OCI-LY1 (cell line): ENCODE measurements around the gene TMCC1.

ENCODE experiments used
- H2AFZ ChIP-seq: fragments of 200-600 bp; sonication (generic), shearing (Covaris generic); 2 replicates; pipeline ENCODE4 v1.6.0; 2014; ENCODE audit warnings: antibody characterized with exemption, mild to moderate bottlenecking, low read length
- H3F3A ChIP-seq: fragments of 200-600 bp; sonication (generic), shearing (Covaris generic); 2 replicates; pipeline ENCODE4 v1.6.0; 2014; ENCODE audit warnings: mild to moderate bottlenecking, antibody characterized with exemption, low read length, moderate library complexity; ENCODE audit not compliant: insufficient read depth
- H3K27ac ChIP-seq: fragments of 200-600 bp; sonication (generic); 2 replicates; pipeline ENCODE4 v1.5.1; 2014; ENCODE audit warnings: low read length, mixed run types, mild to moderate bottlenecking, low read depth; ENCODE audit not compliant: poor library complexity, severe bottlenecking
- H3K27me3 ChIP-seq: fragments of 200-600 bp; sonication (generic); 2 replicates; pipeline ENCODE4 v1.6.0; 2014; ENCODE audit warnings: antibody characterized with exemption, mild to moderate bottlenecking, low read length, moderate library complexity; ENCODE audit not compliant: insufficient read depth
- H3K36me3 ChIP-seq: fragments of 200-600 bp; sonication (generic); 2 replicates; pipeline ENCODE4 v1.6.1; 2014; ENCODE audit warnings: mild to moderate bottlenecking, antibody characterized with exemption, low read length, moderate library complexity, mixed read lengths; ENCODE audit not compliant: insufficient read depth
- H3K4me1 ChIP-seq: fragments of 200-600 bp; sonication (generic); 2 replicates; pipeline ENCODE4 v1.5.1; 2014; ENCODE audit warnings: mild to moderate bottlenecking, low read length, moderate library complexity; ENCODE audit not compliant: insufficient read depth, severe bottlenecking
- H3K4me2 ChIP-seq: fragments of 200-600 bp; sonication (generic), shearing (Covaris generic); 2 replicates; pipeline ENCODE4 v1.6.1; 2014; ENCODE audit warnings: low read length
- H3K4me3 ChIP-seq: fragments of 200-600 bp; sonication (generic); 2 replicates; pipeline ENCODE4 v1.5.1; 2014; ENCODE audit warnings: low read length, low read depth, mild to moderate bottlenecking, mixed read lengths; ENCODE audit not compliant: poor library complexity, severe bottlenecking
- H3K79me2 ChIP-seq: fragments of 200-600 bp; shearing (Covaris generic); 2 replicates; pipeline ENCODE4 v1.6.1; 2016; ENCODE audit warnings: mixed run types, low read length, mixed read lengths; ENCODE audit not compliant: insufficient read depth
- H3K9ac ChIP-seq: fragments of 200-600 bp; sonication (generic), shearing (Covaris generic); 2 replicates; pipeline ENCODE4 v1.6.1; 2014; ENCODE audit warnings: mild to moderate bottlenecking, low read length, mixed read lengths
- H3K9me2 ChIP-seq: fragments of 200-600 bp; sonication (generic), shearing (Covaris generic); 2 replicates; pipeline ENCODE4 v1.6.1; 2014; ENCODE audit warnings: low read depth, mild to moderate bottlenecking, low read length, mixed read lengths
- H3K9me3 ChIP-seq: fragments of 200-600 bp; shearing (Covaris generic); 2 replicates; pipeline ENCODE4 v1.6.1; 2014; ENCODE audit warnings: low read length, mixed read lengths
- H4K20me1 ChIP-seq: fragments of 200-600 bp; sonication (generic), shearing (Covaris generic); 2 replicates; pipeline ENCODE4 v1.6.0; 2016; ENCODE audit warnings: mild to moderate bottlenecking, low read length; ENCODE audit not compliant: insufficient read depth
- EZH2 ChIP-seq: fragments of 200-600 bp; sonication (generic), shearing (Covaris generic); IDR thresholded peaks from 2 replicates; pipeline ENCODE4 v1.8.0; 2017; ENCODE audit warnings: borderline replicate concordance, mixed run types, mild to moderate bottlenecking, antibody characterized with exemption, low read length, moderate library complexity, mixed read lengths
- TF ChIP-seq, protein P1 (sequence below): fragments of 200-600 bp; sonication (generic), shearing (Covaris generic); IDR thresholded peaks from 2 replicates; pipeline ENCODE4 v1.5.1; 2017; ENCODE audit warnings: mild to moderate bottlenecking, antibody characterized with exemption, low read length, moderate library complexity, mixed read lengths

TMCC1 gene

DNA sequence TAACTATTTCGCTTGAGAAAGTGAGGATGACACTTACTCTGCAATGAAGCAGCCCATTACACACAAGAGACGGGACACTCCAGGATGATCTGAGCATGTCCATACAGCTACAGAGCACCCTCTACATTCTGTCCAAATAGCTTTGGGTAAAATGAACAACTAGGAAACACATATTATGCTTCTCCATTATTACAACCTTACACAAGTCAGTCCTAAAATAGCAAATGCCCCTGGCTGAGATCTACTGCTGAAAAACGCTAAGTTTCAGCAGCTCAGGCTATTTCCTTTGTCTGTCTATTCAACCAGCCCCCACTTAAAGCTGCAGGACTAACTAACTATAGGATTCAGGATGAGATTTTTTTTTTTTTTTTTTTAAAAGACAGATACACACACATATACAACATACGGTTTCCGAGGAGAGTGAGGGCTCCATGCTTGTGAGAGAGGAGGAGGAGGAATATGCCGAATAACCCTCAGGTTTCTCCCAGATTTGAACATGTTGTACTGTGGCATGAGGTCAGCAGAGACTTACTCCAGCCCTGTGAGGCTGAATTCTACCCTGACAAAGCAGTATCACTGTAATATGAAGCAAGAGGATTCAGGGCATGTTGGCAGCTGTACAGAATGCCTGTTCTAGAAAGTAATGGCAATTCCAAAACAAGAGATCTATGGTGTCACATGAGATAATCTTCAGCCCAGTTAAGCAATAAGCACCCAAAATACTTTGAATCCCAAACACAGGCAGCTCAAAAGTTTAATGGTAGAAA, 169.8 kb downstream of the TMCC1 start:
- Histone ChIP-seq H3K79me2 (no peaks in the 10 kb centered on the region), H2AFZ (no peak overlapping the region), H3K9ac (no peak overlapping the region), H3K4me2 (no peak overlapping the region), H3K9me3 (no peaks in the 10 kb centered on the region; the same call in 1 of the 2 replicates), H3F3A (no peaks in the 10 kb centered on the region), H3K36me3 (no peaks in the 10 kb centered on the region), H3K4me3 (no peak overlapping the region), H3K27me3 (no peaks in the 10 kb centered on the region), H4K20me1 (no peaks in the 10 kb centered on the region), H3K4me1 (no peaks in the 10 kb centered on the region), H3K9me2 (no peaks in the 10 kb centered on the region), H3K27ac (no peak overlapping the region)
- no peak for TF ChIP-seq EZH2

DNA sequence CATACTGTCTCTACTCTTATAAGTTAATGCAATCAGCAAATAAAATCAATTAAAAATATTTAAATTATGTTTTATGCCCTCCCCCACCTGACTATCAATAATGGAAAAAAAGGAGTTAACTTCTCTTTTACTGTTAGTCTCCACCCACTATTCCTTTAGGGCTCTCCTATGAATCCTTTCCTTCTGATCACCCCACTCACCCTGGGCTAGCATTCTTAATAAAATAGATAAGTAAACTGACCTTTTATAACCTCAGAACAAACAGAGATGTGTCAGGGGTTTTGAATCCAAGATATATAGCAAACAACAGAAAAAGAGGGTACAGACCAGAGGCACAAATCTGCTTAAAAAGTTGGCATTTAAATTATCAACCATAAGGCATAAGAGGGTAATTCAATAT, 171.0 kb downstream of the TMCC1 start:
- Histone ChIP-seq H3K9me2 (no peaks in the 10 kb centered on the region), H3K9ac (no peak overlapping the region), H3F3A (no peaks in the 10 kb centered on the region), H3K36me3 (no peaks in the 10 kb centered on the region), H3K9me3 (no peaks in the 10 kb centered on the region), H3K27ac (no peak overlapping the region), H3K4me3 (no peak overlapping the region), H4K20me1 (no peaks in the 10 kb centered on the region), H3K79me2 (no peaks in the 10 kb centered on the region), H3K27me3 (no peaks in the 10 kb centered on the region), H3K4me1 (no peaks in the 10 kb centered on the region), H3K4me2 (no peak overlapping the region), H2AFZ (no peak overlapping the region)
- TF ChIP-seq EZH2 = no peak
- TF ChIP-seq, protein P1, sequence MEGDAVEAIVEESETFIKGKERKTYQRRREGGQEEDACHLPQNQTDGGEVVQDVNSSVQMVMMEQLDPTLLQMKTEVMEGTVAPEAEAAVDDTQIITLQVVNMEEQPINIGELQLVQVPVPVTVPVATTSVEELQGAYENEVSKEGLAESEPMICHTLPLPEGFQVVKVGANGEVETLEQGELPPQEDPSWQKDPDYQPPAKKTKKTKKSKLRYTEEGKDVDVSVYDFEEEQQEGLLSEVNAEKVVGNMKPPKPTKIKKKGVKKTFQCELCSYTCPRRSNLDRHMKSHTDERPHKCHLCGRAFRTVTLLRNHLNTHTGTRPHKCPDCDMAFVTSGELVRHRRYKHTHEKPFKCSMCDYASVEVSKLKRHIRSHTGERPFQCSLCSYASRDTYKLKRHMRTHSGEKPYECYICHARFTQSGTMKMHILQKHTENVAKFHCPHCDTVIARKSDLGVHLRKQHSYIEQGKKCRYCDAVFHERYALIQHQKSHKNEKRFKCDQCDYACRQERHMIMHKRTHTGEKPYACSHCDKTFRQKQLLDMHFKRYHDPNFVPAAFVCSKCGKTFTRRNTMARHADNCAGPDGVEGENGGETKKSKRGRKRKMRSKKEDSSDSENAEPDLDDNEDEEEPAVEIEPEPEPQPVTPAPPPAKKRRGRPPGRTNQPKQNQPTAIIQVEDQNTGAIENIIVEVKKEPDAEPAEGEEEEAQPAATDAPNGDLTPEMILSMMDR = no peak

DNA sequence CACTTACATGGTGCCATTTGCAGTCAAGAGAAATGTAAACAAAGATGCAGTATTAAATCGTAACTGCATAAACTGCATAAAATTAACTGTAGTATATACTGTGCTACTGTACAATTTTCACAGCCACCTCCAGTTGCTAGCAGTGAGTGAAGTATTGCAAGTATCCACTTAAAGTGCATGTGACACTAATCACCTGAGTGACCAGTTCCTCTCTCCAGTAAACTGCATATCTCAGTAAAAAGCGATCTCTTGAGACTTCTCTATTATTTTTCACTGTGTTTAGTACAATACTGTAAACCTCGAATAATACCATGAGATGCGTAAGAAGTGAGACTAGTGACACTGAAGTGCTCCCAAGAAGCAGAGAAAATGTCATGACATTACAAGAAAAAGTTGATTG, 175.3 kb downstream of the TMCC1 start:
- no peak overlapping the region for H2AFZ ChIP-seq

More for the DNA sequence above, 175.3 kb downstream of the TMCC1 start:
- Histone ChIP-seq H3K27me3 (no peaks in the 10 kb centered on the region), H3F3A (no peaks in the 10 kb centered on the region), H3K27ac (no peak overlapping the region), H3K9me2 (no peaks in the 10 kb centered on the region), H3K4me1 (no peaks in the 10 kb centered on the region), H4K20me1 (no peaks in the 10 kb centered on the region), H3K4me2 (no peak overlapping the region), H3K4me3 (no peak overlapping the region), H3K9ac (no peak overlapping the region), H3K36me3 (no peaks in the 10 kb centered on the region), H3K79me2 (no peaks in the 10 kb centered on the region), H3K9me3 (no peaks in the 10 kb centered on the region)
- TF ChIP-seq, protein P1 = no peak
- TF ChIP-seq EZH2 = no peak
